Thoracic aorta (tissue), 2 donors: ENCODE data around the gene PXMP4. TPM values are rescaled to one million over a fixed set of nuclear protein-coding genes. Genes with fewer than 3 reads are reported as not detected.
A peak's percentile ranks its signal among the peaks of the same experiment; 100 is the strongest.

ENCODE experiments used
- ATAC-seq: fragments of 150-250 bp; one replicate; pipeline ENCODE4 v1.8.0; 2017; ENCODE audit warnings: low read depth; ENCODE audit not compliant: insufficient number of reproducible peaks, low FRiP score
- DNase-seq: peaks from one replicate; pipeline ENCODE4 v3.0.0-alpha.2; 2020; ENCODE audit warnings: low spot score
- H3K27ac ChIP-seq, 2 donors: fragments of 200-600 bp; sonication (generic); 1 replicate in 1 of 2; 2 replicates in 1 of 2; pipeline ENCODE4 v1.5.1; 2016; ENCODE audit warnings: mild to moderate bottlenecking in 2 of 2, moderate library complexity in 2 of 2
- H3K27me3 ChIP-seq: fragments of 200-600 bp; sonication (generic); replicated peaks from 2 replicates; pipeline ENCODE4 v1.6.0; 2016; ENCODE audit warnings: mild to moderate bottlenecking; ENCODE audit not compliant: insufficient read depth
- H3K36me3 ChIP-seq: fragments of 200-600 bp; sonication (generic); one replicate; pipeline ENCODE4 v1.5.1; 2016
- H3K4me1 ChIP-seq, 2 donors: fragments of 200-600 bp; sonication (generic); 1 replicate in 1 of 2; 2 replicates in 1 of 2; pipeline versions ENCODE4 v1.5.1 to v1.6.0; 2016; ENCODE audit warnings: low read depth in 2 of 2, mild to moderate bottlenecking in 1 of 2; ENCODE audit not compliant: control insufficient read depth in 1 of 2
- H3K4me3 ChIP-seq: fragments of 200-600 bp; sonication (generic); 2 replicates; pipeline ENCODE4 v1.5.1; 2016; ENCODE audit warnings: mild to moderate bottlenecking
- H3K9me3 ChIP-seq: fragments of 200-600 bp; sonication (generic); 2 replicates; pipeline ENCODE4 v1.5.1; 2016
- total RNA-seq, 2 donors: library from RNA; depleted of rRNA; stranded (reverse); fragments of >200 nt; gene quantifications; one replicate each; pipeline versions ENCODE4 v1.1.0 to v1.2.3, GENCODE V29; 2016
- TF ChIP-seq, protein P1 (sequence below): fragments of 200-600 bp; sonication (generic); IDR thresholded peaks from one replicate; pipeline ENCODE4 v1.5.1; 2019; ENCODE audit warnings: antibody characterized with exemption

The PXMP4 gene
- total RNA-seq, 2 donors from 2014 or later = 3.3 to 4.1 TPM

DNA sequence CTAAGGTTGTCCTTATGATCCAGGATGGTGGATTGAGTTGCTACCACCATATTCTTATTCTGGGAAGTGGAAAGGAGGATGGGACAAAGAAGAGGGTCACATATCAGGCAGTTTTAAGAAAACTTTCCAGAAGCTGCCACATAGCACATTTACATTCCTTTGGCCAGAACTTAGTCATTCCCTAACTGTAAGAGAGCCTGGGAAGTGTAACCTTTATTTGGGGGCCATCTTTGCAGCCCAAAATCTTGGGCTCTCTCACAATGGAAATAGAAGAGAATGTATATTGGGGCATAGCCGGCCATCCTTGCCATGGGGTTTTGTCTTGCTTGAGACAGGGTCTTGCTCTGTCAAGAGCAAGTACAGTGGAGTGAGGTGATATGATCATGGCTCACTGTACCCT, 20.1 kb upstream of the PXMP4 start:
- Histone ChIP-seq H3K9me3 (peaks cover 16% of the 10 kb centered on the region), H3K36me3 (no peaks in the 10 kb centered on the region), H3K4me1 (no peaks in the 10 kb centered on the region), H3K27me3 (no peaks in the 10 kb centered on the region), H3K27ac (no peak overlapping the region), H3K4me3 (no peak overlapping the region)
- ATAC-seq = no peak
- no peak for DNase-seq
- TF ChIP-seq, protein P1, sequence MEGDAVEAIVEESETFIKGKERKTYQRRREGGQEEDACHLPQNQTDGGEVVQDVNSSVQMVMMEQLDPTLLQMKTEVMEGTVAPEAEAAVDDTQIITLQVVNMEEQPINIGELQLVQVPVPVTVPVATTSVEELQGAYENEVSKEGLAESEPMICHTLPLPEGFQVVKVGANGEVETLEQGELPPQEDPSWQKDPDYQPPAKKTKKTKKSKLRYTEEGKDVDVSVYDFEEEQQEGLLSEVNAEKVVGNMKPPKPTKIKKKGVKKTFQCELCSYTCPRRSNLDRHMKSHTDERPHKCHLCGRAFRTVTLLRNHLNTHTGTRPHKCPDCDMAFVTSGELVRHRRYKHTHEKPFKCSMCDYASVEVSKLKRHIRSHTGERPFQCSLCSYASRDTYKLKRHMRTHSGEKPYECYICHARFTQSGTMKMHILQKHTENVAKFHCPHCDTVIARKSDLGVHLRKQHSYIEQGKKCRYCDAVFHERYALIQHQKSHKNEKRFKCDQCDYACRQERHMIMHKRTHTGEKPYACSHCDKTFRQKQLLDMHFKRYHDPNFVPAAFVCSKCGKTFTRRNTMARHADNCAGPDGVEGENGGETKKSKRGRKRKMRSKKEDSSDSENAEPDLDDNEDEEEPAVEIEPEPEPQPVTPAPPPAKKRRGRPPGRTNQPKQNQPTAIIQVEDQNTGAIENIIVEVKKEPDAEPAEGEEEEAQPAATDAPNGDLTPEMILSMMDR = no peak

DNA sequence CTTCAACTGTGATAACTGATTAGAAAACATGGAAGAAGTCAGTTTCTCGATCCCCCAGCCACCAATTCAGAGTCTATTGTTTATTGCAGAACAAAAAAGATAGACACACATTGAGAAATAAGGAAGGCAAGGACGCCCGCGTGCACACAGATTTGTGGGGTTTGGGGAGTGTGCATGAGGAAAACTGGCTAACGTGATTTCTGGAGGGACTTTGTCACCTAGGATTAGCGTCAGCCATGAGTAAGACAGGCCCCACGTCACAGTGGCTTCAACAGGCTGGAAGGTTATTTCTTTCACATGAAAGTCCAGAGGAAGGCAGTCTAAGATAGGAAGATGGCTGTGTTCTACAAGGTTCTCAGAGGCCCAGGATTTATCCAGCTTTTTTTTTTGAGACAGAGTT, 19.4 kb upstream of the PXMP4 start:
- no peak overlapping the region for H3K27ac ChIP-seq
- no peaks in the 10 kb centered on the region for H3K36me3 ChIP-seq
- peaks cover 16% of the 10 kb centered on the region for H3K9me3 ChIP-seq
- TF ChIP-seq, protein P1 = no peak
- H3K4me1 ChIP-seq = no peaks in the 10 kb centered on the region
- no peaks in the 10 kb centered on the region for H3K27me3 ChIP-seq
- no peak for ATAC-seq
- no peak for DNase-seq
- no peak overlapping the region for H3K4me3 ChIP-seq

DNA sequence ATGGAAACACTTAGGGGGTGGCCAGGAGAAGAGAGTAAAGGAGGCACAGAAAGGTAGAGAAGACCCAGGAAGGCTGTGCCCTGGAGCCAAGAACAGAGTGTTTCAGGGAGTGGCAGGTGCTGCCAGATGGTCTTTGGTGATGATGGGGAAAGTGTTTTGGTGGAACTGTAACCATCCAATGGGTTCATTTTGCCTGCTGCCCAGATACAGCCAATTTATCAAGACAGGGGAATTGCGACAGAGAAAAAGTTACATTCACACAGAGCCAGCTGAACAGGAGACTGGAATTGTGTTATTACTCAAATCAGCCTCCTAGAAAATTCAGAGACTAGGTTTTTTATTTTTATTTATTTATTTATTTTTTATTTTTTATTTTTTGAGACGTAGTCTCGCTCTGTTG, 16.9 kb upstream of the PXMP4 start:
- Histone ChIP-seq H3K9me3 (peaks cover 16% of the 10 kb centered on the region), H3K4me3 (no peak overlapping the region), H3K4me1 (peaks cover 0 to 20% of the 10 kb centered on the region in 2 donors), H3K27ac (no peak overlapping the region), H3K27me3 (no peaks in the 10 kb centered on the region), H3K36me3 (no peaks in the 10 kb centered on the region)
- TF ChIP-seq, protein P1 = no peak
- no peak for ATAC-seq
- DNase-seq = no peak

DNA sequence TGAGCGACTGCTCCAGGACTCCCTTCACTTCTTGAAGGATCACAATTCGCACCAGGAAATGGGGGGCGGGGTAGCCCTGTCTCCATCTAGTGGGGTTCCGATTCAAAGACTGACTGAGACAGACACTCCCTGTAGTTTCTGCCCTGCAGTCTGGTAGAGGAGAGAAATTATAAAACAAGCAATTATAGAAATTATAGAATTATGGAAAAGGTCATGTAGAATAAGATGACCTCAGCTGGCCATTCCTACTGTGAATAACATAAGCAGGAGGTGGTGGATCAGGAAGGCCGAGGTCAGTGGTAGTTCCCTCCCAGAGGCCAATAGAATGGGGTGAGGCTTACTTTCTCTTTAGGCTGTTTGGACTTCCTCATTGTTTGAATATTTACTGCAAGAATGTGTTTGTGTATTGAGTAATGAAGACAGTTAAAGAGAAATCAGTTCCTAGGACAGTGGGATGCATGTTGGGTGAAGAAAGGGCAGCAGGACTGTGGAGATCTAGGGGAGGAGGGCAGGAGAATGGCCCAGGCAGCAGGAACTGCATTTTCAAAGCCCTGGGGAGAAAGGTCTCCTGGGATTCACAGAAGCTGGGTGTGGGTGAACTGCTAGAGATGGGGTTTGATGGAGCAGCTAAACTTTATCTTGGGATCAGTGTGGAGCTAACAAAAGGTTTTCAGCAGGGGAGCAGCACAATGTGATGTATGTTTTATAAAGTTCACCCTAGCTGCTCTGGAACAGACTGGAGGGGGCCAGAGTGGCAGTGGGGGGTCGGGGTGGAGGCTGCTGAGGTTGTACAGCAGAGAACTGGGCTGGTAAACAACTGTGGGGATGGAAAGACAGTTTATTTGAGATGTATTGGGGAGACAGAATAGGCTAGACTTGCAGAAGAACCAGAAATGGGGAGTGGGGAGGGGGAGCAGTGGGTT, 13.8 kb upstream of the PXMP4 start:
- DNase-seq = no peak

More for the DNA sequence above, 13.8 kb upstream of the PXMP4 start:
- peak overlapping the region in 1 of 2 donors; percentile 2 for H3K27ac ChIP-seq
- TF ChIP-seq, protein P1 = no peak
- no peaks in the 10 kb centered on the region for H3K27me3 ChIP-seq
- H3K36me3 ChIP-seq = no peaks in the 10 kb centered on the region
- no peak for ATAC-seq
- peaks cover 0 to 26% of the 10 kb centered on the region in 2 donors for H3K4me1 ChIP-seq
- peaks cover 16% of the 10 kb centered on the region for H3K9me3 ChIP-seq
- H3K4me3 ChIP-seq = no peak overlapping the region
